Upper lobe of left lung (tissue), 6 donors: ENCODE results near the gene PARVA. TPM values are rescaled to one million over a fixed set of nuclear protein-coding genes. Genes with fewer than 3 reads are reported as not detected.

ENCODE experiments used
- ATAC-seq, 2 donors: fragments of 200-7000 bp; cut with Tn5 transposase; one replicate each; pipeline ENCODE4 v1.9.1; 2022; ENCODE audit warnings: mild to moderate bottlenecking in 2 of 2, moderate library complexity in 2 of 2; ENCODE audit not compliant: low FRiP score in 2 of 2
- DNase-seq, 2 donors: peaks; one replicate each; pipeline ENCODE4 v3.0.0-alpha.2; 2019 to 2020
- H3K27ac ChIP-seq, 4 donors: fragments of 200-600 bp; sonication (generic); one replicate each; pipeline ENCODE4 v1.5.1; 2016 to 2019
- H3K27me3 ChIP-seq, 4 donors: fragments of 200-600 bp; sonication (generic); one replicate each; pipeline ENCODE4 v1.5.1; 2017 to 2019
- H3K36me3 ChIP-seq, 4 donors: fragments of 200-600 bp; sonication (generic); one replicate each; pipeline ENCODE4 v1.5.1; 2016 to 2019
- H3K4me1 ChIP-seq, 4 donors: fragments of 200-600 bp; sonication (generic); one replicate each; pipeline ENCODE4 v1.5.1; 2018 to 2019
- H3K4me3 ChIP-seq, 4 donors: fragments of 200-600 bp; sonication (generic); one replicate each; pipeline ENCODE4 v1.5.1; 2017 to 2019; ENCODE audit warnings: mild to moderate bottlenecking in 2 of 4, moderate library complexity in 1 of 4
- H3K9me3 ChIP-seq, 4 donors: fragments of 200-600 bp; sonication (generic); one replicate each; pipeline ENCODE4 v1.5.1; 2018 to 2019
- CTCF ChIP-seq, 6 experiments: fragments of 450-650 bp in 4 of 6; fragments of 200-600 bp in 2 of 6; sonication (generic) in 2 of 6; IDR thresholded peaks; one replicate each; pipeline ENCODE4 v1.5.1; 2016 to 2019; ENCODE audit warnings: antibody characterized with exemption in 6 of 6
- EP300 ChIP-seq, 4 donors: sonication (generic); formaldehyde crosslinking; IDR thresholded peaks; one replicate each; pipeline ENCODE4 v1.5.1; 2017; ENCODE audit warnings: antibody characterized with exemption in 4 of 4, control low read depth in 2 of 4
- POLR2A ChIP-seq, 4 donors: fragments of 450-650 bp; IDR thresholded peaks; one replicate each; pipeline ENCODE4 v1.5.1; 2016 to 2017; ENCODE audit warnings: antibody characterized with exemption in 4 of 4, mild to moderate bottlenecking in 2 of 4
- POLR2AphosphoS5 ChIP-seq, 2 donors: sonication (generic); formaldehyde crosslinking; IDR thresholded peaks; one replicate each; pipeline ENCODE4 v1.5.1; 2017; ENCODE audit warnings: antibody characterized with exemption in 2 of 2
- WGBS, 2 donors: methylation state at CpG; one replicate each; pipeline ENCODE4 v1.1.5; 2017 to 2018; 5-methylcytosine and 5-hydroxymethylcytosine counted together
- total RNA-seq, 6 donors: library from RNA; depleted of rRNA in 4 of 6; stranded (reverse); fragments of >200 nt in 4 of 6; gene quantifications; one replicate each; pipeline versions ENCODE4 v1.1.0 to v1.2.1, GENCODE V29; 2016 to 2021
- donor health status: DM: no; HTN: no; CAD: no; lungs with moderate emphysema.
- donor health status: DM: no; HTN: yes; CAD: no; lungs with severe emphysema.

Gene PARVA
- total RNA-seq, 6 donors from 2014 or later, result 36.7 to 73.5 (median 58.0) TPM

DNA sequence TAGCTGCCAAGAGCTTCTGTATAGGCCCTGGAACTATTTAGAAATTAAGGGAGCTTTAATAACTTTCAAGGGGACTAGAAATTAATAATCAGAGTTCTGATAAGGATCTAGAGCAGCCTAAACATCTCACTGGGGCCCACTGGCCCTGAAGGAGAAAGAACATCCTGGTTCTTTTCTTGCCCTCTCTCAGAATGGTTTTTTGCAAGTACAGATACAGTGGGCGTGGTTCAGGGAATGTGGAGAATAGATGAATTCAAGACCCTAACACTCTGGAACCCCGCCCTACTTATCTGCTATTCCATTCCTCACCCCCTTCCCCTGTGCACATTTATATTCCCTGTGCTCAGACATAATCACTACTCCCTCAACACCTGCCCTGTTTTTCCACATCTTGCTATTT lies 90.2 kb downstream of the PARVA start:
- Histone ChIP-seq H3K27me3 (no peaks in the 10 kb centered on the region), H3K4me1 (peaks cover 7 to 17% (median 11%) of the 10 kb centered on the region in 4 donors), H3K9me3 (peaks cover 0 to 4% (median 0%) of the 10 kb centered on the region in 4 donors), H3K4me3 (no peak overlapping the region), H3K27ac (no peak overlapping the region), H3K36me3 (no peaks in the 10 kb centered on the region)
- ATAC-seq (no peak), DNase-seq (no peak)
- no peak for TF ChIP-seq POLR2A (IDR thresholded peaks at IDR 0.05)
- TF ChIP-seq EP300 (IDR thresholded peaks at IDR 0.05), result no peak
- TF ChIP-seq POLR2AphosphoS5 (IDR thresholded peaks at IDR 0.05), result no peak
- no peak for TF ChIP-seq CTCF (IDR thresholded peaks at IDR 0.05)
- 81 to 86% methylated on average over 2 of the region's 2 CpGs for WGBS, 2 donors

DNA sequence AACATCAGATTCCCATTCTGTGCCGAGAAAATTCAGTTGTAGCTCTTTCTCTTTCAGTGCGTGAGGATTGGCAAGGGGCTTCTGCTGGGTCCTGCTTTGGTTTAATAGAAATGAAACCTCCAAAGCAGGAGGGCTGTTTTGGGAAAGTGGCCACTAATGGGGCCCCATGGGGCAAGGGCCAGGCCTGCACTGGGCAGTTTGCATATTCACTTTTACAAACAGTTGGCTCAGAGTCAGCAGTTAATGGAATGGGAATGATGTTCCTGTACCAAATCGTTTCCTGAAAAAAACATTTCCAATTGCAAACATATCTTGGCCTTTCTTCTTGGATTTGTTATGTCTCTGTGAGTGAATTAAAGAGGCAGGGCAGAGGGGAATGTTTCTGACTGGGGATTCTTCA lies 92.1 kb downstream of the PARVA start:
- Histone ChIP-seq H3K4me1 (peaks cover 7 to 22% (median 11%) of the 10 kb centered on the region in 4 donors), H3K27ac (peak overlapping the region in 1 of 4 donors; percentile 44), H3K36me3 (peaks cover 0 to 9% (median 3%) of the 10 kb centered on the region in 4 donors), H3K9me3 (peaks cover 0 to 4% (median 0%) of the 10 kb centered on the region in 4 donors), H3K27me3 (no peaks in the 10 kb centered on the region), H3K4me3 (no peak overlapping the region)
- 59 to 61% methylated on average over 3 of the region's 3 CpGs for WGBS, 2 donors
- no peak for DNase-seq
- no peak for TF ChIP-seq POLR2AphosphoS5 (IDR thresholded peaks at IDR 0.05)
- no peak for TF ChIP-seq CTCF (IDR thresholded peaks at IDR 0.05)
- TF ChIP-seq POLR2A (IDR thresholded peaks at IDR 0.05), result no peak
- TF ChIP-seq EP300 (IDR thresholded peaks at IDR 0.05), result no peak
- no peak for ATAC-seq

DNA sequence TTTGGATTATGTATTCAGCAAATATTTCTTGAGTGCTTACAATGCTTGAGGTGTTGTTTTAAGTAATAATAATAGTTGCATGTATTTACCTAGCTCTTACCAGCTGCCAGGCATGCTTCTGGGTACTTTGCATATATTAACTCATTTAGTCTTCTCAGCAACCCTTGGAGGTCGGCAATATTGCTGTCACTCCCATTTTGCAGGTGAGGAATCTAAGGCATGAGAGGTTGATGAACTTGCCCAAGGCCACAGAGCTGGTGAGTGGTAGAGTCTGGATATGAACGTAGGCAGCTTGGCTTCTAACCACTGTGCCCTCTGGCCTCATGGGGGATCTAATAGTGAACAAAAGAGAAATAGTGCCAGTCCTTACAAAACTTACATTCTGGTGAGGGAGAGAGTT lies 92.9 kb downstream of the PARVA start:
- Histone ChIP-seq H3K4me3 (no peak overlapping the region), H3K9me3 (no peaks in the 10 kb centered on the region), H3K36me3 (peaks cover 0 to 17% (median 9%) of the 10 kb centered on the region in 4 donors), H3K27me3 (no peaks in the 10 kb centered on the region), H3K27ac (no peak overlapping the region), H3K4me1 (peaks cover 7 to 22% (median 11%) of the 10 kb centered on the region in 4 donors)
- ATAC-seq (no peak), DNase-seq (no peak)
- 50 to 66% methylated on average over 2 of the region's 2 CpGs for WGBS, 2 donors
- TF ChIP-seq POLR2AphosphoS5 (IDR thresholded peaks at IDR 0.05) (no peak), POLR2A (IDR thresholded peaks at IDR 0.05) (no peak), CTCF (IDR thresholded peaks at IDR 0.05) (no peak), EP300 (IDR thresholded peaks at IDR 0.05) (no peak)

- Histone ChIP-seq H3K4me3 (no peak overlapping the region), H3K9me3 (no peaks in the 10 kb centered on the region), H3K36me3 (peaks cover 0 to 37% (median 22%) of the 10 kb centered on the region in 4 donors), H3K4me1 (peaks cover 7 to 22% (median 11%) of the 10 kb centered on the region in 4 donors), H3K27me3 (no peaks in the 10 kb centered on the region), H3K27ac (no peak overlapping the region)
- TF ChIP-seq POLR2AphosphoS5 (IDR thresholded peaks at IDR 0.05), result no peak
- TF ChIP-seq POLR2A (IDR thresholded peaks at IDR 0.05), result no peak
- TF ChIP-seq EP300 (IDR thresholded peaks at IDR 0.05), result no peak
- TF ChIP-seq CTCF (IDR thresholded peaks at IDR 0.05), result no peak
- 71 to 74% methylated on average over 7 of the region's 7 CpGs for WGBS, 2 donors
- ATAC-seq (no peak), DNase-seq (no peak)
These were observed 95.1 kb downstream of the PARVA start for GRCh38 chr11:12472401-12473005.

GRCh38 chr11:12473381-12473780 lies 96.0 kb downstream of the PARVA start:
- whole genome bisulfite sequencing, 2 donors, result 89 to 91% methylated on average over 9 of the region's 9 CpGs
- ATAC-seq, result no peak
- H3K4me3 ChIP-seq, result no peak overlapping the region
- H3K36me3 ChIP-seq, result peaks cover 0 to 46% (median 26%) of the 10 kb centered on the region in 4 donors
- H3K9me3 ChIP-seq, result no peaks in the 10 kb centered on the region
- DNase-seq, result no peak
- H3K4me1 ChIP-seq, result peaks cover 7 to 22% (median 11%) of the 10 kb centered on the region in 4 donors
- no peaks in the 10 kb centered on the region for H3K27me3 ChIP-seq
- no peak for TF ChIP-seq POLR2A (IDR thresholded peaks at IDR 0.05)
- no peak for TF ChIP-seq EP300 (IDR thresholded peaks at IDR 0.05)
- no peak for TF ChIP-seq POLR2AphosphoS5 (IDR thresholded peaks at IDR 0.05)
- TF ChIP-seq CTCF (IDR thresholded peaks at IDR 0.05), result no peak
- H3K27ac ChIP-seq, result no peak overlapping the region
